Heart right ventricle (tissue), 16 donors: ENCODE data around the gene LINC01488. TPM values are rescaled to one million over a fixed set of nuclear protein-coding genes. Genes with fewer than 3 reads are reported as not detected.

Experiments
- ATAC-seq, 8 donors: fragments of 200-7000 bp; cut with Tn5 transposase; one replicate each; pipeline ENCODE4 v1.9.1; 2020; ENCODE audit warnings: mild to moderate bottlenecking in 8 of 8, moderate library complexity in 8 of 8, moderate number of reproducible peaks in 1 of 8
- DNase-seq, 2 donors: peaks; one replicate each; pipeline ENCODE4 v3.0.0-alpha.2; 2020
- H3K27ac ChIP-seq, 10 donors: fragments of 200-600 bp; sonication (generic) in 2 of 10; one replicate each; pipeline versions ENCODE4 v1.5.0 to v1.8.0; 2020 to 2022; ENCODE audit warnings: mild to moderate bottlenecking in 3 of 10
- H3K27me3 ChIP-seq, 7 donors: fragments of 200-600 bp; one replicate each; pipeline ENCODE4 v1.8.0; 2021 to 2022; ENCODE audit warnings: mild to moderate bottlenecking in 2 of 7
- H3K36me3 ChIP-seq, 9 donors: fragments of 200-600 bp; sonication (generic) in 1 of 9; one replicate each; pipeline versions ENCODE4 v1.5.0 to v1.8.0; 2020 to 2022; ENCODE audit warnings: mild to moderate bottlenecking in 2 of 9
- H3K4me1 ChIP-seq, 9 donors: fragments of 200-600 bp; sonication (generic) in 1 of 9; one replicate each; pipeline versions ENCODE4 v1.5.0 to v1.8.0; 2020 to 2022; ENCODE audit warnings: mild to moderate bottlenecking in 4 of 9
- H3K4me3 ChIP-seq, 10 donors: fragments of 200-600 bp; sonication (generic) in 2 of 10; one replicate each; pipeline versions ENCODE4 v1.5.0 to v1.8.0; 2020 to 2022; ENCODE audit warnings: mild to moderate bottlenecking in 7 of 10, moderate library complexity in 2 of 10
- H3K9me3 ChIP-seq, 11 donors: fragments of 200-600 bp in 10 of 11; sonication (generic) in 2 of 11; one replicate each; pipeline versions ENCODE4 v1.5.0 to v1.8.0; 2013 to 2022; ENCODE audit warnings: mild to moderate bottlenecking in 2 of 11, control low read depth in 1 of 11, moderate library complexity in 1 of 11
- WGBS, 2 donors: extraction: QIAGEN DNeasy Blood & Tissue Kit; methylation state at CpG; one replicate each; pipeline ENCODE4 v1.1.7; 2013; ENCODE audit warnings: inconsistent platforms in 1 of 2; 5-methylcytosine and 5-hydroxymethylcytosine counted together
- intact Hi-C, 10 donors: fragments of 100-400 bp; cut with DNase I; formaldehyde crosslinking; loops; one replicate each; pipeline versions ENCODE4 v1.11.1 to v1.14.2; 2022
- polyA plus RNA-seq, 2 donors: library from polyadenylated mRNA; stranded (reverse); fragments of 200-250 nt; gene quantifications; one replicate each; pipeline ENCODE4 v1.2.3, GENCODE V29; 2013
- total RNA-seq, 10 donors: library from RNA; stranded (reverse); fragmentation: NEBNext Ultra II Directional in 3 of 10; extraction: Animal tissue kit (Norgen Biotek cat#: 25700) in 3 of 10; gene quantifications; one replicate each; pipeline versions ENCODE4 v1.2.1 to v1.2.4, GENCODE V29; 2021 to 2023
- TF ChIP-seq, protein P1 (sequence below), 9 donors: fragments of 200-600 bp; sonication (generic) in 2 of 9; IDR thresholded peaks; one replicate each; pipeline versions ENCODE4 v1.5.0 to v1.8.0; 2021 to 2022; ENCODE audit warnings: antibody characterized with exemption in 9 of 9, mild to moderate bottlenecking in 5 of 9, moderate library complexity in 1 of 9
- donor health status: Arrhythmogenic right ventricular cardiomyopathy.
- donor health status: ischemic (EF 13 %, LVEDD 7.1; RV severe dilation, severe dysfunction).
- donor health status: healthy with polysubstance abuse.
- donor health status: DM: no; HTN: yes; CAD: no.
- donor health status: DM: no; HTN: no; CAD: no.
- donor health status: ischemic (EF 25% LVEDD 6.9; RV normal size, moderate dysfunction).
- donor health status: ischemic (EF 25% LVEDD 5.7; RV mildly dilated, moderate dysfunction).
- donor health status: healthy.
- donor health status: DM: yes; HTN: yes; CAD: no.
- donor health status: Ischemic cardiomyopathy.
- donor health status: ischemic (EF 35%, LVEDD 5.7; RV mildly dilated, moderate dysfunction).
- donor health status: nonischemic (EF 11% LVEDD 7.7; RV severe dilation, severe dysfunction).
- donor health status: DM: yes; HTN: yes; CAD: no.
- donor health status: PGD.
- donor health status: ischemic (EF 29% LVEDD 5.4; RV normal size, mild dysfunction).
- donor health status: nonischemic (EF 23%, LVEDD 6.1; RV moderate dilation, normal function).

The LINC01488 gene
- total and polyA plus RNA-seq, 12 donors: 0.03 to 0.59 (median 0.15) TPM; not detected in 4

DNA sequence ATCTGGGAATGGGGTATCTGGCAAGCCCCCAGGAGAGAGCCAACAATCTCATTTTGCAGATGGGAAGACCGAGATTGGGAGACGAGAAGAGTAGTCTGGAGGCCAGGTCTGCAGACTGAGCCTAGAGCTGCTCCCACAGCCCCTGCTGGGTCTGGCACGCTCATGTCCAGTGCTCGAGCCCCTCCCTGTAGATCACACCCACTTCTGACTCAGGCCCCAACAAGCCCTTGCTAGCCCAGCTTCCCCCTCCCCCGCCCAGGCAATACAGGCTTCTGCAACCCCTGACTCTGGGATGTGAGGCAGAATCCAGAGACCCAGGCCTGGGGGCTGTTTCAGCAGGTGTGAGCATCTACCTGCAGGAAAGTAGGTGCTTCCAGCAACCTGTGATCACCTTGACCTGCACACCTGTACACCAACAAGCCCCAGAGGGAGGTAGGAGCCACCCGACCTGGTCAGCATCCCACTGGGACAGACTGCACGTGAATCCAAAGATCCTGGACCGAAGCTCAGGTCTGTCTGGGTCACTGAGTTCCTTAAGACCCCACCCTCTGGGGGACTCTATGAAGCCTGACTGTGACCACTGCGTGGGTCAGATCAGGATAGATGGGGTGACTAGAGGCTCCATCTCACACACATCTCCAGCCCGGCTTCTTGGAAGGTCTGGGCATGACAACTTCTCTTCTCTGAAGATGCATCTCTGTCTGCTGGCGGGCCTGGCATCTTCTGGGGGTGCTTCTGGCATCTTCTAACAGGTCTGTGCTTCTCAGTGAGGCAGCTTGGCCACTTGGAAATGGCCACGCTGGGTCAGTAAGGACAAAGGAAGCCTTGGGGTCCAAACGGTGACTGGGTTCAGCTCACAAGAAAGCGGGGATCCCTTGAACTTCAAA, 29.3 kb downstream of the LINC01488 start:
- WGBS, 2 donors: 94% methylated on average over 14 of the region's 14 CpGs
- Histone ChIP-seq H3K27me3 (no peaks in the 10 kb centered on the region), H3K4me3 (no peak overlapping the region), H3K36me3 (no peaks in the 10 kb centered on the region), H3K27ac (no peak overlapping the region), H3K9me3 (peaks cover 0 to 15% (median 0%) of the 10 kb centered on the region in 11 donors), H3K4me1 (peaks cover 0 to 8% (median 0%) of the 10 kb centered on the region in 9 donors)
- intact Hi-C loops: no loop called here
- ATAC-seq: no peak
- no peak for DNase-seq
- TF ChIP-seq, protein P1, sequence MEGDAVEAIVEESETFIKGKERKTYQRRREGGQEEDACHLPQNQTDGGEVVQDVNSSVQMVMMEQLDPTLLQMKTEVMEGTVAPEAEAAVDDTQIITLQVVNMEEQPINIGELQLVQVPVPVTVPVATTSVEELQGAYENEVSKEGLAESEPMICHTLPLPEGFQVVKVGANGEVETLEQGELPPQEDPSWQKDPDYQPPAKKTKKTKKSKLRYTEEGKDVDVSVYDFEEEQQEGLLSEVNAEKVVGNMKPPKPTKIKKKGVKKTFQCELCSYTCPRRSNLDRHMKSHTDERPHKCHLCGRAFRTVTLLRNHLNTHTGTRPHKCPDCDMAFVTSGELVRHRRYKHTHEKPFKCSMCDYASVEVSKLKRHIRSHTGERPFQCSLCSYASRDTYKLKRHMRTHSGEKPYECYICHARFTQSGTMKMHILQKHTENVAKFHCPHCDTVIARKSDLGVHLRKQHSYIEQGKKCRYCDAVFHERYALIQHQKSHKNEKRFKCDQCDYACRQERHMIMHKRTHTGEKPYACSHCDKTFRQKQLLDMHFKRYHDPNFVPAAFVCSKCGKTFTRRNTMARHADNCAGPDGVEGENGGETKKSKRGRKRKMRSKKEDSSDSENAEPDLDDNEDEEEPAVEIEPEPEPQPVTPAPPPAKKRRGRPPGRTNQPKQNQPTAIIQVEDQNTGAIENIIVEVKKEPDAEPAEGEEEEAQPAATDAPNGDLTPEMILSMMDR (IDR thresholded peaks at IDR 0.05): no peak

DNA sequence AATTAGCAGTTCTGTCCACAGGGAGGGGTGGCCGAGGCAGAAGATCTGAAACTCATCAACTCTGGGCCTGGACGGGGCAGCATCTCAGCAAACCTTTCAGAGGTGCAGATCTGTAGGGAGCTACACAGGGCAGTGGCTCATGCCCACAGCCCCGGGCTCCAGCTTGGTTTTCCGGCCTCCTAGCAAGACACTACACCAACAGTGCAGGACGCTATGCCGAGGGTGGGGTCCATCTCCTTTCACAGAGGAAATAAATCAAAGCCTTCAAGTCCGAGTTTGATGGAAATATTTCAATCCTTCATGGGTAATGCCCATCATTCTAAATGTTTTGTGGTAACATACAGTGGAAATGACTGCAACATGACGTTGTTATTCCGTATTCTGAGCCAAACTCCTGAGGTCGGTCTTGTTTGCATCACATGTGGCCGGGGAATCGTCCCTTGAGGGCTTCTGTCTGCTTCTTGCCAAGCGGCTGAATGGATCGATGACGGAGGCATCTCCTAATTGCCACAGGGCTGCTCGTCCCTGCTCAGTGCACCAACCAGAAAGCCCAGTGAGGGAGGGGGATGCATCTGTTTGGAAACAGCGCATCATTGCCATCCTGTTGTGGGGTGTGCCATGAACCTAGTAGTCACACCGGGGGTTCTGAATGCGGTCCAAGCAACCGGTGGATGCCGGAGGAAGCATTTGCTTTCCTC, 30.0 kb downstream of the LINC01488 start:
- 80 to 81% methylated on average over 21 of the region's 21 CpGs for WGBS, 2 donors

DNA sequence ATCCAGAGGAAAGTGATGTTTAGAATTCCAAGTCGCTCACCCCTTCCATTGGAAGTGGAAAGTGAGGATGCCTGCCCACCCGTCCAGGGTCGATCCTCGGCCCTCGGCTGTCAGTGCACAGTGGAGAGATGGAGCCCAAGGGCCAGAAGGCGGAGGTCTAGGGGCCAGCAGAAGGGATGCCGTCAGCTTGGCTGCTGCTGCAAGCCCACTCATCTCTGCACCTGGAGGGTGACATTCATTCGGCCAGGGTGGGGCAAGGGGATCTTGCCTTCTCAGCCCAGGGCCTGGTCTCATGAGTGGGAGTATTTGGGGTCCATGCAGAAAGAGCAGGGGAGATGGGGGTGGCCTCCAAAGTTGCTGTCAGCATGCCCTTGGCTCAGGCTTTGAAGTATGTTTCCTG, 30.7 kb downstream of the LINC01488 start:
- WGBS, 2 donors: 94 to 96% methylated on average over 8 of the region's 8 CpGs
- ATAC-seq: no peak
- intact Hi-C loops: no loop called here
- Histone ChIP-seq H3K9me3 (peaks cover 0 to 11% (median 0%) of the 10 kb centered on the region in 11 donors), H3K4me3 (no peak overlapping the region), H3K36me3 (no peaks in the 10 kb centered on the region), H3K27me3 (no peaks in the 10 kb centered on the region), H3K27ac (no peak overlapping the region), H3K4me1 (peaks cover 0 to 8% (median 0%) of the 10 kb centered on the region in 9 donors)
- DNase-seq: no peak
- TF ChIP-seq, protein P1 (IDR thresholded peaks at IDR 0.05): no peak

More for the DNA sequence above, 30.0 kb downstream of the LINC01488 start:
- H3K36me3 ChIP-seq: no peaks in the 10 kb centered on the region
- intact Hi-C loops: no loop called here
- TF ChIP-seq, protein P1 (IDR thresholded peaks at IDR 0.05): no peak
- H3K4me1 ChIP-seq: peaks cover 0 to 8% (median 0%) of the 10 kb centered on the region in 9 donors
- no peaks in the 10 kb centered on the region for H3K27me3 ChIP-seq
- H3K27ac ChIP-seq: no peak overlapping the region
- peaks cover 0 to 14% (median 0%) of the 10 kb centered on the region in 11 donors for H3K9me3 ChIP-seq
- ATAC-seq: no peak
- no peak for DNase-seq
- no peak overlapping the region for H3K4me3 ChIP-seq

DNA sequence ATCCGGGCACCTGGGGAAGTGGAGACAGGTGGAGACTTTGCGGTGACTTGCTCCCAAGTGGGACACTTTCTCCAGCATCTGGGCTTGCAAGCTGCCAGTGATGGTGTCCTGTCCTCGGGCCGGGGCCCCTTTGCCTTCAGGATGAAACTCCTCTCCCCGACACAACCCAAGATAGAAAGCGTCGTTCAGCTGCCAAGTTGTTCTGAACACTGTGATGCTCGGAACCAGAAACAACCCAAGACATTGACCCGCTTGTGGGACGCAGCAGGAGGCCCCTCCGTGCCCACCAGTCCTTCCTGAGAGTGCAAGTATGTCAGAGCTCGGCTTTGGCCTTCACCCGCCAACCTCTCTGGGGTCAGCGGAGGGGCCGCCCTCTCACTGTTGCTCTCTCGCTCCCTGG, 31.3 kb downstream of the LINC01488 start:
- Histone ChIP-seq H3K9me3 (peaks cover 0 to 11% (median 0%) of the 10 kb centered on the region in 11 donors), H3K27me3 (no peaks in the 10 kb centered on the region), H3K27ac (no peak overlapping the region), H3K36me3 (no peaks in the 10 kb centered on the region), H3K4me3 (no peak overlapping the region), H3K4me1 (peaks cover 0 to 8% (median 0%) of the 10 kb centered on the region in 9 donors)
- intact Hi-C loops: no loop called here
- 91 to 95% methylated on average over 16 of the region's 16 CpGs for WGBS, 2 donors
- no peak for DNase-seq
- ATAC-seq: no peak
- TF ChIP-seq, protein P1 (IDR thresholded peaks at IDR 0.05): no peak
